Measurements from ENCODE around the gene CARD11. TPM values are rescaled to one million over a fixed set of nuclear protein-coding genes. Genes with fewer than 3 reads are reported as not detected.

The CARD11 gene
- total and polyA plus RNA-seq, 2 donors (not counting 1 experiment from before 2014, with no cell fraction given) = 129 to 135 TPM

- no peaks in the 10 kb centered on the region for H3K27me3 Mint-ChIP-seq
- Histone ChIP-seq H3K27me3 (replicated peaks in 1 of 4; ENCODE audit: control extremely low read depth in 1 of 4, control insufficient read depth in 3 of 4, insufficient read depth in 4 of 4, low read length in 3 of 4) (no peaks in the 10 kb centered on the region), H3K27ac (ENCODE audit: low read length in 2 of 2) (no peak overlapping the region), H3K9ac (ENCODE audit: low read length) (no peak overlapping the region), H3K79me2 (ENCODE audit: control insufficient read depth, insufficient read depth, low read length) (no peaks in the 10 kb centered on the region), H3K4me2 (replicated peaks; ENCODE audit: low read depth, low read length, poor library complexity, severe bottlenecking) (no peak overlapping the region), H3K9me3 (ENCODE audit: control extremely low read depth in 1 of 3, control insufficient read depth in 2 of 3, insufficient read depth in 1 of 3, low read length in 2 of 3) (peaks cover 0 to 26% (median 0%) of the 10 kb centered on the region in 3 donors), H2AFZ (ENCODE audit: insufficient read depth, low read depth, low read length, poor library complexity, severe bottlenecking) (no peak overlapping the region), H4K20me1 (ENCODE audit: control insufficient read depth, insufficient read depth, low read length, poor library complexity, severe bottlenecking) (no peaks in the 10 kb centered on the region), H3K4me1 (ENCODE audit: control insufficient read depth in 2 of 2, insufficient read depth in 2 of 2, low read length in 2 of 2) (peaks cover 0 to 16% of the 10 kb centered on the region in 2 donors), H3K4me3 (ENCODE audit: control extremely low read depth in 1 of 5, extremely low read depth in 1 of 5, insufficient read depth in 1 of 5, low read depth in 2 of 5, low read length in 4 of 5) (no peak overlapping the region), H3K36me3 (replicated peaks in 1 of 2; ENCODE audit: control extremely low read depth in 1 of 2, control insufficient read depth in 1 of 2, extremely low read depth in 1 of 2, insufficient read depth in 2 of 2, low read length in 1 of 2) (peaks cover 0 to 56% of the 10 kb centered on the region in 2 experiments)
- whole genome bisulfite sequencing (ENCODE audit: insufficient coverage) = 86% methylated on average over 12 of the region's 15 CpGs
- H3K4me1 Mint-ChIP-seq = peaks cover 9% of the 10 kb centered on the region
- DNase-seq (no peak), ATAC-seq (ENCODE audit: low read depth) (no peak)
- H3K4me3 Mint-ChIP-seq = no peak overlapping the region
- intact Hi-C loops (cut with micrococcal nuclease) = no loop called here
- ChIA-PET POLR2A (interaction anchor here (0.6 kb wide), 1 partner anchor 237 kb away, joined by 8 read pairs; no protein-coding TSS in a partner anchor), CTCF (interaction anchor here (1.3 kb wide), 1 partner anchor 16 kb away, joined by 3 read pairs; no protein-coding TSS in a partner anchor)
- peak overlapping the region; percentile 34 for H3K27ac Mint-ChIP-seq
- H3K9me3 Mint-ChIP-seq (ENCODE audit: insufficient read depth) = no peaks in the 10 kb centered on the region
- TF ChIP-seq CTCF (IDR thresholded peaks at IDR 0.05) = no peak
- TF ChIP-seq EZH2 (IDR thresholded peaks at IDR 0.05; ENCODE audit: borderline replicate concordance, insufficient read depth, low read depth, low read length, poor library complexity, severe bottlenecking) = no peak
These were observed 139.9 kb downstream of the CARD11 start for GRCh38 chr7:2903682-2904162.

- Mint-ChIP-seq H3K27ac (no peak overlapping the region), H3K27me3 (no peaks in the 10 kb centered on the region), H3K4me3 (no peak overlapping the region), H3K4me1 (peaks cover 31% of the 10 kb centered on the region), H3K9me3 (ENCODE audit: insufficient read depth) (no peaks in the 10 kb centered on the region)
- H3K4me3 ChIP-seq (ENCODE audit: control extremely low read depth in 1 of 5, extremely low read depth in 1 of 5, insufficient read depth in 1 of 5, low read depth in 2 of 5, low read length in 4 of 5) = no peak overlapping the region
- H3K27ac ChIP-seq (ENCODE audit: low read length in 2 of 2) = no peak overlapping the region
- H3K36me3 ChIP-seq (replicated peaks in 1 of 2; ENCODE audit: control extremely low read depth in 1 of 2, control insufficient read depth in 1 of 2, extremely low read depth in 1 of 2, insufficient read depth in 2 of 2, low read length in 1 of 2) = peaks cover 0 to 5% of the 10 kb centered on the region in 2 experiments
- ChIA-PET CTCF (no interaction called here), POLR2A (no interaction called here)
- no peaks in the 10 kb centered on the region for H4K20me1 ChIP-seq (ENCODE audit: control insufficient read depth, insufficient read depth, low read length, poor library complexity, severe bottlenecking)
- 95% methylated on average over 13 of the region's 13 CpGs for WGBS (ENCODE audit: insufficient coverage)
- no peak for TF ChIP-seq EZH2 (IDR thresholded peaks at IDR 0.05; ENCODE audit: borderline replicate concordance, insufficient read depth, low read depth, low read length, poor library complexity, severe bottlenecking)
- TF ChIP-seq CTCF (IDR thresholded peaks at IDR 0.05) = no peak
- ATAC-seq (ENCODE audit: low read depth) = no peak
- H3K9me3 ChIP-seq (ENCODE audit: control extremely low read depth in 1 of 3, control insufficient read depth in 2 of 3, insufficient read depth in 1 of 3, low read length in 2 of 3) = peaks cover 0 to 23% (median 0%) of the 10 kb centered on the region in 3 donors
- H3K9ac ChIP-seq (ENCODE audit: low read length) = no peak overlapping the region
- H3K27me3 ChIP-seq (replicated peaks in 1 of 4; ENCODE audit: control extremely low read depth in 1 of 4, control insufficient read depth in 3 of 4, insufficient read depth in 4 of 4, low read length in 3 of 4) = no peaks in the 10 kb centered on the region
- H3K4me2 ChIP-seq (replicated peaks; ENCODE audit: low read depth, low read length, poor library complexity, severe bottlenecking) = no peak overlapping the region
- H2AFZ ChIP-seq (ENCODE audit: insufficient read depth, low read depth, low read length, poor library complexity, severe bottlenecking) = no peak overlapping the region
- intact Hi-C loops (cut with micrococcal nuclease) = no loop called here
- no peaks in the 10 kb centered on the region for H3K79me2 ChIP-seq (ENCODE audit: control insufficient read depth, insufficient read depth, low read length)
- DNase-seq = no peak
- H3K4me1 ChIP-seq (ENCODE audit: control insufficient read depth in 2 of 2, insufficient read depth in 2 of 2, low read length in 2 of 2) = peaks cover 23 to 34% of the 10 kb centered on the region in 2 donors
These were observed 146.6 kb downstream of the CARD11 start for GRCh38 chr7:2897023-2897422.
